Airway epithelial cell (primary cell): ENCODE data around the gene TOMM40L. TPM values are rescaled to one million over a fixed set of nuclear protein-coding genes. Genes with fewer than 3 reads are reported as not detected.

Source experiments
- total RNA-seq: library from RNA; depleted of rRNA; stranded (reverse); fragments of >200 nt; gene quantifications from 2 replicates; pipeline ENCODE4 v1.2.3, GENCODE V29; 2015

Gene TOMM40L
- total RNA-seq: 11.2 and 14.1 TPM in 2 replicates

DNA sequence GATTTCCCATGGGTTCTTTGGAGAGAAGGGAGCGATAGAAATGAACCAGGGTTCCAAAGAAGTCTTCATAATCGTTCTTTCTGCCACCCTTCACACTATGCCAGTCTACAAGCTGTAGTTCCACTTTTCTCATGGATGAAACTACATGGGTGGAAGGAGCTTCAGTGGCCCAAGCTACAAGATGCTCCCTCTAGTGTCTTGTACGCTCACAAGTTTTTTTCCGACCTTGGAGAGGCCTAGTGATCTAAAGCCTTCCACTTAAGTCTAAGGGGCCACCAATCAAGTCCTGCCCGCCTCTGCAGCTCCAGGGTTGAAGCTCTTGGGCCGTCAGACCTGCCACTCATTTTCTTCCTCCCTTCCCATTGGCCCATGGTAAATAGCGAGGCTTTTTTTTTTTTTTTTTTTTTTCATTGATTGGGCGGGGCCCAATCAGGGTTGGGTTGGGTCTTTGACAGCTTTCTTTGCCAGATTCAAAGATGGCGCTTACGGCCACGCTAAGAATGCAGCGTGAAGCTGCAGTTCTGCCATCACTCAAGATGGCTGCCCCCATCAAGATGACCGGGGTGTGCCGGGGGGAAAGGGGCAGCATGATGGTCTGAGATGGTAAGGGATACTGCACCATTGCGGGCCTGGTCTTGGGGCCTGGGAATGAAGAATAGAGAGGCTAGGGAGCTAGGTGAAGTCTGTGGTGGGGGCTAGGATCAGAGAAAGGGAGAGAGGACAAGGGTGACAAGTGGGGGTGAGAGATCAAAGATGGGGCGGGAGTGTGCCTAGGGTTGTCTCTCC, at the start of gene TOMM40L:
Gene TOMM40L (plus strand): TSS at position 527 of the 786 bp plus-strand sequence. CDS start 430 bp downstream, outside the sequence.

GRCh38 chr1:161177112-161177935, 48.5 kb upstream of the TOMM40L start, which contains the start of gene B4GALT3:
Gene B4GALT3, minus strand, starts transcription at chr1:161177507. Its CDS starts 1,447 bp downstream, at chr1:161176060.

GRCh38 chr1:161198897-161199431, 26.9 kb upstream of the TOMM40L start, which contains the start of gene ADAMTS4:
Gene ADAMTS4, minus strand, starts transcription at chr1:161199054. Its CDS starts 427 bp downstream, at chr1:161198627.

GRCh38 chr1:161201836-161202712, 23.8 kb upstream of the TOMM40L start, which contains the start of gene NDUFS2:
Gene NDUFS2, plus strand, starts transcription at chr1:161202367. Its CDS starts 19 bp downstream, at chr1:161202386.

GRCh38 chr1:161215076-161215475, 10.8 kb upstream of the TOMM40L start, which contains the start of gene FCER1G:
Gene FCER1G, plus strand, starts transcription at chr1:161215295. Its CDS starts 27 bp downstream, at chr1:161215322.

GRCh38 chr1:161238039-161238473, 12.2 kb downstream of the TOMM40L start, which contains the start of gene NR1I3:
Gene NR1I3, minus strand, starts transcription at chr1:161238203. Its CDS starts 1,638 bp downstream, at chr1:161236565.

GRCh38 chr1:161258439-161259344, 32.8 kb downstream of the TOMM40L start, which contains the start of gene PCP4L1:
Gene PCP4L1, plus strand, starts transcription at chr1:161258745. Its CDS starts 230 bp downstream, at chr1:161258975.

Other genes with a start within 250 kb of the TOMM40L start
- 117 and 131 TPM in 2 replicates for gene F11R, start 204.9 kb upstream of the TOMM40L start, total RNA-seq
- 110 and 112 TPM in 2 replicates for gene TSTD1, start 187.1 kb upstream of the TOMM40L start, total RNA-seq
- 39.4 and 40.9 TPM in 2 replicates for gene USF1, start 180.1 kb upstream of the TOMM40L start, total RNA-seq
- 0.19 and 0.28 TPM in 2 replicates for gene ARHGAP30, start 156.2 kb upstream of the TOMM40L start, total RNA-seq
- gene NECTIN4, start 136.5 kb upstream of the TOMM40L start, total RNA-seq: 43.1 and 50.0 TPM in 2 replicates
- 3.3 and 6.5 TPM in 2 replicates for gene KLHDC9, start 127.7 kb upstream of the TOMM40L start, total RNA-seq
- 76.4 and 100 TPM in 2 replicates for gene PFDN2, start 108.0 kb upstream of the TOMM40L start, total RNA-seq
- 32.2 and 35.6 TPM in 2 replicates for gene NIT1, start 108.0 kb upstream of the TOMM40L start, total RNA-seq
- 14.2 and 23.0 TPM in 2 replicates for gene DEDD, start 93.4 kb upstream of the TOMM40L start, total RNA-seq
- 43.8 and 68.1 TPM in 2 replicates for gene UFC1, start 72.1 kb upstream of the TOMM40L start, total RNA-seq
- 10.2 and 11.5 TPM in 2 replicates for gene USP21, start 66.6 kb upstream of the TOMM40L start, total RNA-seq
- gene PPOX, start 59.6 kb upstream of the TOMM40L start, total RNA-seq: 12.6 and 14.7 TPM in 2 replicates
- 31.2 and 35.7 TPM in 2 replicates for gene B4GALT3, start 48.6 kb upstream of the TOMM40L start, total RNA-seq
- gene ADAMTS4, start 27.0 kb upstream of the TOMM40L start, total RNA-seq: 0.05 and 0.07 TPM in 2 replicates
- gene NDUFS2, start 23.7 kb upstream of the TOMM40L start, total RNA-seq: 87.7 and 96.5 TPM in 2 replicates
- gene FCER1G, start 10.8 kb upstream of the TOMM40L start, total RNA-seq: 0.42 TPM in 1 of 2 replicates, not detected in the other
- not detected in 2 replicates for gene APOA2, start 2.4 kb upstream of the TOMM40L start, total RNA-seq
- not detected in 2 replicates for gene NR1I3, start 12.1 kb downstream of the TOMM40L start, total RNA-seq
- gene PCP4L1, start 32.7 kb downstream of the TOMM40L start, total RNA-seq: 1.3 and 1.9 TPM in 2 replicates
- 1.2 and 2.2 TPM in 2 replicates for gene MPZ, start 83.9 kb downstream of the TOMM40L start, total RNA-seq
- gene SDHC, start 88.3 kb downstream of the TOMM40L start, total RNA-seq: 45.1 and 53.2 TPM in 2 replicates
- not detected in 2 replicates for gene CFAP126, start 141.8 kb downstream of the TOMM40L start, total RNA-seq